GM19035 (cell line): ENCODE measurements around the gene NOCT.
"Not testable (repeated sequence)": the region's sequence is repeated elsewhere in the genome, so short reads cannot be mapped to it uniquely, and the experiment has no call there.

Source experiments
- ATAC-seq: cut with Tn5 transposase; IDR thresholded peaks from one replicate; pipeline ENCODE4 v1.9.1; 2021; ENCODE audit not compliant: unreplicated experiment

Gene NOCT

GRCh38 chr4:139044291-139044690 is 28.7 kb downstream of the NOCT start:
- no peak for ATAC-seq

GRCh38 chr4:139048026-139048425 is 32.4 kb downstream of the NOCT start:
- ATAC-seq, result no peak

GRCh38 chr4:139050446-139050845 is 34.9 kb downstream of the NOCT start:
- no peak for ATAC-seq

- ATAC-seq, result no peak
Observed at GRCh38 chr4:139053909-139054308, 38.3 kb downstream of the NOCT start.

GRCh38 chr4:139054791-139055505 is 39.4 kb downstream of the NOCT start:
- ATAC-seq, result no peak

GRCh38 chr4:139059026-139059425 is 43.4 kb downstream of the NOCT start:
- not testable (repeated sequence) for ATAC-seq

GRCh38 chr4:139060591-139060990 is 45.0 kb downstream of the NOCT start:
- ATAC-seq, result no peak

- no peak for ATAC-seq
Observed at GRCh38 chr4:139076016-139076744, 60.6 kb downstream of the NOCT start.

GRCh38 chr4:139077567-139078355 is 62.2 kb downstream of the NOCT start:
- no peak for ATAC-seq

GRCh38 chr4:139078926-139079325 is 63.3 kb downstream of the NOCT start:
- ATAC-seq, result no peak

GRCh38 chr4:139082750-139083606 is 67.4 kb downstream of the NOCT start:
- peak; percentile 76 for ATAC-seq

GRCh38 chr4:139083607-139083955 is 68.0 kb downstream of the NOCT start:
- ATAC-seq, result peak; percentile 43

- peak; percentile 61 for ATAC-seq
Observed at GRCh38 chr4:139083956-139084803, 68.6 kb downstream of the NOCT start.

GRCh38 chr4:139084804-139085093 is 69.2 kb downstream of the NOCT start:
- ATAC-seq, result no peak

GRCh38 chr4:139085141-139085540 is 69.6 kb downstream of the NOCT start:
- ATAC-seq, result no peak

GRCh38 chr4:139092271-139092670 is 76.7 kb downstream of the NOCT start:
- ATAC-seq, result no peak
